HL-60 (cell line): ENCODE measurements around the gene LRRC4C.

Experiments used
- DNase-seq, 2 experiments: peaks; one replicate each; pipeline ENCODE4 v3.0.0-alpha.2; 2010 to 2020; ENCODE audit warnings: low read depth in 1 of 2, low spot score in 1 of 2
- H3K27ac ChIP-seq: fragments of 250-450 bp; sonication (Bioruptor Pico); replicated peaks from 2 replicates; pipeline ENCODE4 v1.5.1; 2020; ENCODE audit warnings: mild to moderate bottlenecking, moderate library complexity
- H3K27me3 ChIP-seq: fragments of 250-450 bp; sonication (Bioruptor Pico); 2 replicates; pipeline ENCODE4 v1.5.1; 2021; ENCODE audit warnings: mild to moderate bottlenecking, moderate library complexity; ENCODE audit not compliant: insufficient read depth, poor library complexity, severe bottlenecking
- H3K4me3 ChIP-seq: replicated peaks from 2 replicates; pipeline ENCODE4 v1.5.1; 2011; ENCODE audit warnings: mild to moderate bottlenecking, control low read depth, low read length; ENCODE audit not compliant: insufficient read depth
- CTCF ChIP-seq: IDR thresholded peaks from one replicate; pipeline ENCODE4 v1.5.1; 2011; ENCODE audit warnings: low read length, control low read depth, inconsistent platforms; ENCODE audit not compliant: insufficient read depth
- GABPA ChIP-seq: IDR thresholded peaks from 2 replicates; pipeline ENCODE4 v1.6.1; 2012; ENCODE audit warnings: low read depth
- POLR2AphosphoS5 ChIP-seq: IDR thresholded peaks from 2 replicates; pipeline ENCODE4 v1.6.1; 2012; ENCODE audit warnings: low read depth
- REST ChIP-seq: IDR thresholded peaks from 2 replicates; pipeline ENCODE4 v1.6.1; 2012; ENCODE audit warnings: low read depth; ENCODE audit not compliant: insufficient replicate concordance
- SPI1 ChIP-seq: IDR thresholded peaks from 2 replicates; pipeline ENCODE4 v1.6.1; 2012; ENCODE audit warnings: low read depth, mild to moderate bottlenecking, borderline replicate concordance

Gene LRRC4C

GRCh38 chr11:40432358-40432757 lies 1027.1 kb downstream of the LRRC4C start:
- Histone ChIP-seq H3K27me3 (no peaks in the 10 kb centered on the region), H3K4me3 (no peak overlapping the region), H3K27ac (no peak overlapping the region)
- no peak for TF ChIP-seq POLR2AphosphoS5
- no peak for TF ChIP-seq GABPA
- TF ChIP-seq CTCF, result no peak
- no peak for TF ChIP-seq REST
- no peak for TF ChIP-seq SPI1
- no peak for DNase-seq

GRCh38 chr11:40425168-40425567 lies 1034.3 kb downstream of the LRRC4C start:
- TF ChIP-seq SPI1 (no peak), GABPA (no peak), REST (no peak), CTCF (no peak), POLR2AphosphoS5 (no peak)
- DNase-seq, result no peak
- Histone ChIP-seq H3K27ac (no peak overlapping the region), H3K4me3 (no peak overlapping the region), H3K27me3 (no peaks in the 10 kb centered on the region)

- no peak overlapping the region for H3K27ac ChIP-seq
- DNase-seq, result no peak
- TF ChIP-seq REST (no peak), CTCF (no peak), POLR2AphosphoS5 (no peak), GABPA (no peak), SPI1 (no peak)
These were observed 1038.1 kb downstream of the LRRC4C start for GRCh38 chr11:40421208-40421981.

More at GRCh38 chr11:40421208-40421981, 1038.1 kb downstream of the LRRC4C start:
- Histone ChIP-seq H3K4me3 (no peak overlapping the region), H3K27me3 (no peaks in the 10 kb centered on the region)
